SK-N-SH treated with all-trans-retinoic acid at 6 μM for 48 hours (cell line): ENCODE results near the gene KLF6.

Source experiments
- ATAC-seq: fragments of 200-7000 bp; cut with Tn5 transposase; 3 replicates; pipeline ENCODE4 v1.9.1; 2020; ENCODE audit warnings: mild to moderate bottlenecking, moderate library complexity
- BACH2 ChIP-seq: fragments of 250-450 bp; sonication (Bioruptor Pico); IDR thresholded peaks from 2 replicates; pipeline ENCODE4 v1.9.0; 2021; ENCODE audit warnings: mild to moderate bottlenecking, borderline replicate concordance
- CSDC2 ChIP-seq: fragments of 250-450 bp; sonication (Bioruptor Pico); IDR thresholded peaks from 2 replicates; pipeline ENCODE4 v1.5.0; 2020; ENCODE audit warnings: mild to moderate bottlenecking, moderate library complexity
- GLIS3 ChIP-seq: fragments of 250-450 bp; sonication (Bioruptor Pico); IDR thresholded peaks from 2 replicates; pipeline ENCODE4 v1.5.0; 2020; ENCODE audit warnings: mild to moderate bottlenecking, moderate library complexity
- ISL1 ChIP-seq: fragments of 250-450 bp; sonication (Bioruptor Pico); IDR thresholded peaks from 2 replicates; pipeline ENCODE4 v2.1.2; 2022; ENCODE audit warnings: mild to moderate bottlenecking, moderate library complexity
- PPARA ChIP-seq: fragments of 250-450 bp; sonication (Bioruptor Pico); IDR thresholded peaks from 2 replicates; pipeline ENCODE4 v1.5.0; 2020; ENCODE audit warnings: mild to moderate bottlenecking, borderline replicate concordance
- RARB ChIP-seq: fragments of 250-450 bp; sonication (Bioruptor Pico); IDR thresholded peaks from 2 replicates; pipeline ENCODE4 v1.8.0; 2021; ENCODE audit warnings: mild to moderate bottlenecking, moderate library complexity
- SNAI2 ChIP-seq: fragments of 250-450 bp; sonication (Bioruptor Pico); IDR thresholded peaks from 2 replicates; pipeline ENCODE4 v1.5.0; 2020; ENCODE audit warnings: mild to moderate bottlenecking, moderate library complexity
- TCF4 ChIP-seq: fragments of 250-450 bp; sonication (Bioruptor Pico); IDR thresholded peaks from 2 replicates; pipeline ENCODE4 v1.8.0; 2021; ENCODE audit warnings: mild to moderate bottlenecking, moderate library complexity, borderline replicate concordance
- TOX ChIP-seq: fragments of 250-450 bp; sonication (Bioruptor Pico); IDR thresholded peaks from 2 replicates; pipeline ENCODE4 v1.8.0; 2021; ENCODE audit warnings: mild to moderate bottlenecking, moderate library complexity, borderline replicate concordance
- ZFP3 ChIP-seq: fragments of 250-450 bp; sonication (Bioruptor Pico); IDR thresholded peaks from 2 replicates; pipeline ENCODE4 v1.5.0; 2020; ENCODE audit warnings: mild to moderate bottlenecking, moderate library complexity
- ZFP30 ChIP-seq: fragments of 450-650 bp; formaldehyde crosslinking; IDR thresholded peaks from 2 replicates; pipeline ENCODE4 v1.5.0; 2022; ENCODE audit warnings: mild to moderate bottlenecking, moderate library complexity
- ZNF70 ChIP-seq: fragments of 450-650 bp; formaldehyde crosslinking; IDR thresholded peaks from 2 replicates; pipeline ENCODE4 v1.5.0; 2020; ENCODE audit warnings: mild to moderate bottlenecking, moderate library complexity
- TF ChIP-seq, protein P1 (sequence below): fragments of 250-450 bp; sonication (Bioruptor Pico); IDR thresholded peaks from 2 replicates; pipeline ENCODE4 v1.5.1; 2020; ENCODE audit warnings: low read depth, mild to moderate bottlenecking, moderate library complexity
- TF ChIP-seq, protein P2 (sequence below): fragments of 250-450 bp; sonication (Bioruptor Pico); IDR thresholded peaks from 2 replicates; pipeline ENCODE4 v1.5.1; 2021; ENCODE audit warnings: mild to moderate bottlenecking, moderate library complexity
- TF ChIP-seq, protein P3 (sequence below): fragments of 250-450 bp; sonication (Bioruptor Pico); IDR thresholded peaks from 2 replicates; pipeline ENCODE4 v1.8.0; 2020; ENCODE audit warnings: mild to moderate bottlenecking, moderate library complexity, borderline replicate concordance
- TF ChIP-seq, protein P4 (sequence below): fragments of 250-450 bp; sonication (Bioruptor Pico); IDR thresholded peaks from 2 replicates; pipeline ENCODE4 v1.8.0; 2021; ENCODE audit warnings: low read depth, mild to moderate bottlenecking, moderate library complexity, borderline replicate concordance
- TF ChIP-seq, protein P5 (sequence below): fragments of 250-450 bp; sonication (Bioruptor Pico); IDR thresholded peaks from 2 replicates; pipeline ENCODE4 v1.5.0; 2020; ENCODE audit warnings: mild to moderate bottlenecking, moderate library complexity

Gene KLF6

DNA sequence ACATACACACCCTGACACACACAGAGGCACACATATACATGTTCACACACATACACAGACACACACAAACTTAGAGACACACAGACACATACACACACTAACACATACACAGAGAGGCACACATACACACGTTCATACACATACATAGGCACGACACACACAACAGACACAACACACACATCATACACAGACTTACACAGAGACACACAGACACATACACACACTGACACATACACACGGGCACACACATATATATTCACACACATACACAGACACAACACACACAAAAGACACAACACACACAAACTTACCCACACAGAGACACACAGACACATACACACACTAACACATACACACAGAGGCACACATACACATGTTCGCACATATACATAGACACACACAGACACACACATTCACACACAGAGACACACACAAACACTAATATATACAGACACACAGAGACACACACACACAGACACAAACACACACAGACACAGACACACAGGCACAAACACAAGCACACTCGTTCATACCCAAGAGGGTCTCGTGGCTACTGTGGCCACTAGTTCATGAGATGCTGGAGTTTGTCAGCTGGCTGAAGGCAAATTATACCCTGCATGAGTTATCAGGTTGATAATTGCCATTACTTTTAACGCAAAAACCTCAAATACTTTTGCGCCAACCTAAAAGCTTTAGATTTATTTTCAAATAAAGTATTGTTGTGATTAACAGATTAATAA lies 17.7 kb upstream of the KLF6 start:
- TF ChIP-seq, protein P1, sequence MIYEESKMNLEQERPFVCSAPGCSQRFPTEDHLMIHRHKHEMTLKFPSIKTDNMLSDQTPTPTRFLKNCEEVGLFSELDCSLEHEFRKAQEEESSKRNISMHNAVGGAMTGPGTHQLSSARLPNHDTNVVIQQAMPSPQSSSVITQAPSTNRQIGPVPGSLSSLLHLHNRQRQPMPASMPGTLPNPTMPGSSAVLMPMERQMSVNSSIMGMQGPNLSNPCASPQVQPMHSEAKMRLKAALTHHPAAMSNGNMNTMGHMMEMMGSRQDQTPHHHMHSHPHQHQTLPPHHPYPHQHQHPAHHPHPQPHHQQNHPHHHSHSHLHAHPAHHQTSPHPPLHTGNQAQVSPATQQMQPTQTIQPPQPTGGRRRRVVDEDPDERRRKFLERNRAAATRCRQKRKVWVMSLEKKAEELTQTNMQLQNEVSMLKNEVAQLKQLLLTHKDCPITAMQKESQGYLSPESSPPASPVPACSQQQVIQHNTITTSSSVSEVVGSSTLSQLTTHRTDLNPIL (CRISPR knock-in tag), result no peak
- TF ChIP-seq CSDC2, result no peak
- ATAC-seq, result no peak

DNA sequence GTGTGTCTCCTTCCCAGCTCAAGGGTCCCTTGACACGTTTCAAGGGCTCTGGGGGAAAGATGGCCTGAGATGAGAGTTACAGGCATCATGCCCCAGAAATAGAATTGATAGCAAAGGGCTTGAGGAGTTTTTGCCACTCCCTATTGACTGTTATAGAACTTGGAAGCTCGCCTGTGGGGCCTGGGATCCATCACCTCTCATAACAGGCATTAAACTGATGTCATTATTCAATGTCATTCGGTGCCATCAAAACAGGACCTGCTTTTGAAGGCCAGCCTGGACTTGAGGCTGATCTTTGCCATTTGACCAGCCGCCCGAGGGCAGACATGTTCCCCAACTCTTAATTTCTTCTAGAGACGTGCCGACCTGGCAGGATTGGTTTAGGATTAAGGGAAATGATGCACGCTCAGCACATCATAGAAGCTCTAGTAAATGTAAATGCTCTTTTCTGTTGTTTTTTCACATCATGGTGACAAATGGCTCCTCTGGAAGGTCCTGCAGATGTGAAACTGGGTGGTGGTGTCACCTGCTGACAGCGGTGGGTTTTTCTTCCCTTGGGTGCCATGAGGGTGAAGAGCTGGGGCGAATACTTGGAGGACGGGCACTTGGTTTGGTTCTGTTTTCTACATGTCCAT lies 16.7 kb upstream of the KLF6 start:
- no peak for TF ChIP-seq ZNF70 (CRISPR knock-in tag)
- TF ChIP-seq GLIS3 (CRISPR knock-in tag), result no peak
- TF ChIP-seq ISL1 (CRISPR knock-in tag), result no peak
- no peak for TF ChIP-seq PPARA
- no peak for TF ChIP-seq RARB (CRISPR knock-in tag)
- no peak for TF ChIP-seq TCF4 (CRISPR knock-in tag)
- TF ChIP-seq, all 23 proteins: peak for 0
- no peak for ATAC-seq

DNA sequence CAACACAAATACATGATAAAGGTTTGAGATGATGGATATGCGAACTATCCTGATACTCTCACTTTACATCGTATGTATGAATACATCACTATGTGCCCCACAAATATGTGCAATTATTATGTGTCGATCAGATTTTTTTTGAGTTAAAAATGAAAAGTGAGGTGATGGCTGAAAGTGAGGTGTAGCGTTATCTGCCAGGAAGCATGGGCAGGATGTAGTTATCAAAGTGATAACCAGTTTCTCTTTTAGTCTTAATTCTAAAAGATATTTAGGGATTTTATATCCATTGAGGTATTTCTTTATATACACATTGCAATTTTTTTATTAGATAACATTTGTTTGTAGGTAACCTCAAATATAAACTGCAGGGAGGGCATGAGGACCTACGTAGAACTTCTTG lies 15.6 kb upstream of the KLF6 start:
- TF ChIP-seq TOX (CRISPR knock-in tag), result no peak
- TF ChIP-seq, protein P1 (CRISPR knock-in tag), result no peak
- TF ChIP-seq, protein P2, sequence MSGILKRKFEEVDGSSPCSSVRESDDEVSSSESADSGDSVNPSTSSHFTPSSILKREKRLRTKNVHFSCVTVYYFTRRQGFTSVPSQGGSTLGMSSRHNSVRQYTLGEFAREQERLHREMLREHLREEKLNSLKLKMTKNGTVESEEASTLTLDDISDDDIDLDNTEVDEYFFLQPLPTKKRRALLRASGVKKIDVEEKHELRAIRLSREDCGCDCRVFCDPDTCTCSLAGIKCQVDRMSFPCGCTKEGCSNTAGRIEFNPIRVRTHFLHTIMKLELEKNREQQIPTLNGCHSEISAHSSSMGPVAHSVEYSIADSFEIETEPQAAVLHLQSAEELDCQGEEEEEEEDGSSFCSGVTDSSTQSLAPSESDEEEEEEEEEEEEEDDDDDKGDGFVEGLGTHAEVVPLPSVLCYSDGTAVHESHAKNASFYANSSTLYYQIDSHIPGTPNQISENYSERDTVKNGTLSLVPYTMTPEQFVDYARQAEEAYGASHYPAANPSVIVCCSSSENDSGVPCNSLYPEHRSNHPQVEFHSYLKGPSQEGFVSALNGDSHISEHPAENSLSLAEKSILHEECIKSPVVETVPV, result no peak
- TF ChIP-seq SNAI2, result no peak
- TF ChIP-seq, protein P3, sequence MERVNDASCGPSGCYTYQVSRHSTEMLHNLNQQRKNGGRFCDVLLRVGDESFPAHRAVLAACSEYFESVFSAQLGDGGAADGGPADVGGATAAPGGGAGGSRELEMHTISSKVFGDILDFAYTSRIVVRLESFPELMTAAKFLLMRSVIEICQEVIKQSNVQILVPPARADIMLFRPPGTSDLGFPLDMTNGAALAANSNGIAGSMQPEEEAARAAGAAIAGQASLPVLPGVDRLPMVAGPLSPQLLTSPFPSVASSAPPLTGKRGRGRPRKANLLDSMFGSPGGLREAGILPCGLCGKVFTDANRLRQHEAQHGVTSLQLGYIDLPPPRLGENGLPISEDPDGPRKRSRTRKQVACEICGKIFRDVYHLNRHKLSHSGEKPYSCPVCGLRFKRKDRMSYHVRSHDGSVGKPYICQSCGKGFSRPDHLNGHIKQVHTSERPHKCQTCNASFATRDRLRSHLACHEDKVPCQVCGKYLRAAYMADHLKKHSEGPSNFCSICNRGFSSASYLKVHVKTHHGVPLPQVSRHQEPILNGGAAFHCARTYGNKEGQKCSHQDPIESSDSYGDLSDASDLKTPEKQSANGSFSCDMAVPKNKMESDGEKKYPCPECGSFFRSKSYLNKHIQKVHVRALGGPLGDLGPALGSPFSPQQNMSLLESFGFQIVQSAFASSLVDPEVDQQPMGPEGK (CRISPR knock-in tag), result no peak
- no peak for TF ChIP-seq ZFP3 (CRISPR knock-in tag)
- TF ChIP-seq, protein P4, sequence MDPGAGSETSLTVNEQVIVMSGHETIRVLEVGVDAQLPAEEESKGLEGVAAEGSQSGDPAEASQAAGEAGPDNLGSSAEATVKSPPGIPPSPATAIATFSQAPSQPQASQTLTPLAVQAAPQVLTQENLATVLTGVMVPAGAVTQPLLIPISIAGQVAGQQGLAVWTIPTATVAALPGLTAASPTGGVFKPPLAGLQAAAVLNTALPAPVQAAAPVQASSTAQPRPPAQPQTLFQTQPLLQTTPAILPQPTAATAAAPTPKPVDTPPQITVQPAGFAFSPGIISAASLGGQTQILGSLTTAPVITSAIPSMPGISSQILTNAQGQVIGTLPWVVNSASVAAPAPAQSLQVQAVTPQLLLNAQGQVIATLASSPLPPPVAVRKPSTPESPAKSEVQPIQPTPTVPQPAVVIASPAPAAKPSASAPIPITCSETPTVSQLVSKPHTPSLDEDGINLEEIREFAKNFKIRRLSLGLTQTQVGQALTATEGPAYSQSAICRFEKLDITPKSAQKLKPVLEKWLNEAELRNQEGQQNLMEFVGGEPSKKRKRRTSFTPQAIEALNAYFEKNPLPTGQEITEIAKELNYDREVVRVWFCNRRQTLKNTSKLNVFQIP (CRISPR knock-in tag), result no peak
- no peak for TF ChIP-seq GLIS3 (CRISPR knock-in tag)
- TF ChIP-seq ZFP30 (CRISPR knock-in tag), result no peak
- TF ChIP-seq BACH2 (CRISPR knock-in tag), result no peak
- TF ChIP-seq CSDC2, result no peak
- TF ChIP-seq, protein P5, sequence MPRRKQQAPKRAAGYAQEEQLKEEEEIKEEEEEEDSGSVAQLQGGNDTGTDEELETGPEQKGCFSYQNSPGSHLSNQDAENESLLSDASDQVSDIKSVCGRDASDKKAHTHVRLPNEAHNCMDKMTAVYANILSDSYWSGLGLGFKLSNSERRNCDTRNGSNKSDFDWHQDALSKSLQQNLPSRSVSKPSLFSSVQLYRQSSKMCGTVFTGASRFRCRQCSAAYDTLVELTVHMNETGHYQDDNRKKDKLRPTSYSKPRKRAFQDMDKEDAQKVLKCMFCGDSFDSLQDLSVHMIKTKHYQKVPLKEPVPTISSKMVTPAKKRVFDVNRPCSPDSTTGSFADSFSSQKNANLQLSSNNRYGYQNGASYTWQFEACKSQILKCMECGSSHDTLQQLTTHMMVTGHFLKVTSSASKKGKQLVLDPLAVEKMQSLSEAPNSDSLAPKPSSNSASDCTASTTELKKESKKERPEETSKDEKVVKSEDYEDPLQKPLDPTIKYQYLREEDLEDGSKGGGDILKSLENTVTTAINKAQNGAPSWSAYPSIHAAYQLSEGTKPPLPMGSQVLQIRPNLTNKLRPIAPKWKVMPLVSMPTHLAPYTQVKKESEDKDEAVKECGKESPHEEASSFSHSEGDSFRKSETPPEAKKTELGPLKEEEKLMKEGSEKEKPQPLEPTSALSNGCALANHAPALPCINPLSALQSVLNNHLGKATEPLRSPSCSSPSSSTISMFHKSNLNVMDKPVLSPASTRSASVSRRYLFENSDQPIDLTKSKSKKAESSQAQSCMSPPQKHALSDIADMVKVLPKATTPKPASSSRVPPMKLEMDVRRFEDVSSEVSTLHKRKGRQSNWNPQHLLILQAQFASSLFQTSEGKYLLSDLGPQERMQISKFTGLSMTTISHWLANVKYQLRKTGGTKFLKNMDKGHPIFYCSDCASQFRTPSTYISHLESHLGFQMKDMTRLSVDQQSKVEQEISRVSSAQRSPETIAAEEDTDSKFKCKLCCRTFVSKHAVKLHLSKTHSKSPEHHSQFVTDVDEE (CRISPR knock-in tag), result no peak
- no peak for ATAC-seq
